Sigmoid colon (tissue), 7 donors: ENCODE measurements around the gene MAP3K6. TPM values are rescaled to one million over a fixed set of nuclear protein-coding genes. Genes with fewer than 3 reads are reported as not detected.
"Not testable (repeated sequence)": the region's sequence is repeated elsewhere in the genome, so short reads cannot be mapped to it uniquely, and the experiment has no call there.

ENCODE experiments used
- DNase-seq: peaks from one replicate; pipeline ENCODE4 v3.0.0-alpha.2; 2019
- H3K27ac ChIP-seq, 4 donors: fragments of 200-600 bp; sonication (generic); one replicate each; pipeline ENCODE4 v1.5.1; 2016 to 2019; ENCODE audit warnings: mild to moderate bottlenecking in 1 of 4
- H3K27me3 ChIP-seq, 3 donors: fragments of 200-600 bp; sonication (generic); one replicate each; pipeline ENCODE4 v1.5.1; 2019; ENCODE audit warnings: mild to moderate bottlenecking in 1 of 3
- H3K36me3 ChIP-seq, 4 donors: fragments of 200-600 bp; sonication (generic); one replicate each; pipeline ENCODE4 v1.5.1; 2016 to 2019
- H3K4me1 ChIP-seq, 4 donors: fragments of 200-600 bp; sonication (generic); one replicate each; pipeline ENCODE4 v1.5.1; 2017 to 2019
- H3K4me3 ChIP-seq, 4 donors: fragments of 200-600 bp; sonication (generic); one replicate each; pipeline ENCODE4 v1.5.1; 2017 to 2019; ENCODE audit warnings: mild to moderate bottlenecking in 2 of 4, moderate library complexity in 1 of 4
- H3K9me3 ChIP-seq, 4 donors: fragments of 200-600 bp in 3 of 4; sonication (generic) in 3 of 4; one replicate each; pipeline versions ENCODE4 v1.5.1 to v1.6.1; 2013 to 2019
- CTCF ChIP-seq, 4 experiments: fragments of 450-650 bp in 3 of 4; fragments of 200-600 bp in 1 of 4; IDR thresholded peaks; one replicate each; pipeline ENCODE4 v1.5.1; 2016 to 2019; ENCODE audit warnings: antibody characterized with exemption in 4 of 4, mild to moderate bottlenecking in 3 of 4, moderate library complexity in 2 of 4
- EP300 ChIP-seq, 4 donors: sonication (generic); formaldehyde crosslinking; IDR thresholded peaks; one replicate each; pipeline ENCODE4 v1.6.1; 2017; ENCODE audit warnings: antibody characterized with exemption in 4 of 4
- POLR2A ChIP-seq, 2 donors: fragments of 450-650 bp; IDR thresholded peaks; one replicate each; pipeline ENCODE4 v1.6.1; 2016; ENCODE audit warnings: antibody characterized with exemption in 2 of 2, mild to moderate bottlenecking in 2 of 2, moderate library complexity in 2 of 2
- POLR2AphosphoS5 ChIP-seq, 4 donors: sonication (generic); formaldehyde crosslinking; IDR thresholded peaks; one replicate each; pipeline ENCODE4 v1.6.1; 2017; ENCODE audit warnings: antibody characterized with exemption in 4 of 4
- WGBS, 2 donors: extraction: QIAGEN DNeasy Blood & Tissue Kit; methylation state at CpG; one replicate each; pipeline ENCODE4 v1.1.7; 2013; 5-methylcytosine and 5-hydroxymethylcytosine counted together
- intact Hi-C: fragments of 100-400 bp; cut with DNase I; formaldehyde crosslinking; loops from one replicate; pipeline ENCODE4 v1.15.1; 2023
- polyA plus RNA-seq, 3 donors: library from polyadenylated mRNA; stranded (reverse); fragments of 200-250 nt; gene quantifications; one replicate each; pipeline ENCODE4 v1.2.3, GENCODE V29; 2013
- total RNA-seq, 4 donors: library from RNA; depleted of rRNA; stranded (reverse); fragments of >200 nt; gene quantifications; one replicate each; pipeline ENCODE4 v1.1.0, GENCODE V29; 2016
- donor health status: healthy with polysubstance abuse.
- donor health status: Bipolar disorder and iron deficiency.
- donor health status: healthy.

Gene MAP3K6
- total and polyA plus RNA-seq, 7 donors: 3.7 to 50.4 (median 21.2) TPM

GRCh38 chr1:27388337-27389005, 21.7 kb upstream of the MAP3K6 start:
- DNase-seq: no peak
- H3K27ac ChIP-seq: no peak overlapping the region
- peaks cover 0 to 2% (median 2%) of the 10 kb centered on the region in 3 donors for H3K27me3 ChIP-seq
- H3K36me3 ChIP-seq: no peaks in the 10 kb centered on the region
- WGBS, 2 donors: 40 to 43% methylated on average over 5 of the region's 5 CpGs
- H3K4me1 ChIP-seq: peaks cover 0 to 21% (median 20%) of the 10 kb centered on the region in 4 donors
- peak; percentile 83 to 91 (median 90) for TF ChIP-seq CTCF (IDR thresholded peaks at IDR 0.05)
- no peak for TF ChIP-seq EP300 (IDR thresholded peaks at IDR 0.05)
- TF ChIP-seq POLR2AphosphoS5 (IDR thresholded peaks at IDR 0.05): no peak
- TF ChIP-seq POLR2A (IDR thresholded peaks at IDR 0.05): no peak
- intact Hi-C loops: loop anchor here (1.0 to 2.0 kb wide), 2 partner anchors 32 to 86 kb away; no protein-coding TSS in a partner anchor
- no peaks in the 10 kb centered on the region for H3K9me3 ChIP-seq
- H3K4me3 ChIP-seq: no peak overlapping the region

GRCh38 chr1:27384797-27385196, 18.0 kb upstream of the MAP3K6 start:
- H3K27ac ChIP-seq, H3K36me3 ChIP-seq, DNase-seq, H3K4me3 ChIP-seq, intact Hi-C loops, H3K9me3 ChIP-seq, H3K4me1 ChIP-seq: not testable (repeated sequence)
- 89 to 93% methylated on average over 3 of the region's 3 CpGs for WGBS, 2 donors
- peaks cover 0 to 16% (median 12%) of the 10 kb centered on the region in 3 donors for H3K27me3 ChIP-seq

DNA sequence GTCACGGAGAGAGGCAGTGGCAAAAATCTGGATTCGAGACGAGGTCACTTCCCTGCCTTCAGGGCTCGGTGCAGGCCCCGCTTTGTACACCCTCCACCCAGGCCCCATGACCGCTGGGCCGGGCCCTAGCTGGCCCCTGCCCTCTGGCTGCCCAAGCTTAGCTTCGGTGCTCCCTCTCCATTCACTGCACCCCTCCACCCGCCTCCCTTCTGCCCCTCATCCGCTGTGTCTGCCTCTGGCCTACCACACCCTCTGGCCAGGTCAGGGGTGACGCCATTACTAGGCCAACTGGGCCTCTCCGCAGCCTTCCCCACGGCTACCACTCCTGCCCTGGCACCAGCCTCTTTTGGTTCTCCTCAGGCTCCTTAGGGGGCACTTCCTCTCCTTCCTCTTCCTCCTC, 16.9 kb upstream of the MAP3K6 start:
- WGBS, 2 donors: 82 to 91% methylated on average over 13 of the region's 13 CpGs
- no peak for DNase-seq

DNA sequence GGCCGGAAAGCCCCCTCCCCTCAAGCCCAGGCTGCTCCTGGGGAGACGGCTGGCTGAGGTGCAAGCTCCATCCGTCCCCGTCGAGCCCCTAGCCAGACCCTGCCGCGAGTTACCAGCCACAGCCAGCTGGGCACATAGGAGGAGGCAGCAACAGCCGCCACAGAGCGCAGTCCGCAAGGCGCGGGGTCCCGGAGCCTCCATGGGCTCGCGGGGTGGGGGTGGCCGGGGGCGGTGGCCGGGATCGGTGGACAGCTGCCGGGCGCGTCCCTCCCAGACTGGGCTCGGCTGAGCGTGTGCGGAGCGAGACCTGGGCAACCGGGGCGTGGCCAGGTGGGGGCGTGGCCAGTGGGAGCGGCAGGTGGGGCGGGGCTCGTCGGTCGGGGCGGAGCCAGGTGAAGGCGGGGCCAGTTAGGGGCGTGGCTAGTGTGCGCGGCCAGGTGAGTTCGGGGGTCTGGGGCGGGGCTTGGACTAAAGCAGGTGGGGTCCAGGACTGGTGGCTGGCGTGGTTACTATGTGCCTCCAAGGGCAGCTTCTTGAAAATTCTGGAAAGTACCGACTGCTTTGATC, 16.4 kb upstream of the MAP3K6 start, which contains the start of gene CD164L2:
CD164L2 (minus strand) TSS at position 295 of the 567 bp plus-strand sequence; CDS start at position 201, 94 bp downstream.
- intact Hi-C loops: no loop called here
- no peaks in the 10 kb centered on the region for H3K9me3 ChIP-seq
- WGBS, 2 donors: 7 to 18% methylated on average over 43 of the region's 43 CpGs
- no peak within 1 kb of the TSS for H3K4me3 ChIP-seq
- no peak within 1 kb of the TSS for H3K27ac ChIP-seq
- TF ChIP-seq POLR2A (IDR thresholded peaks at IDR 0.05) (no peak), CTCF (IDR thresholded peaks at IDR 0.05) (no peak), EP300 (IDR thresholded peaks at IDR 0.05) (no peak), POLR2AphosphoS5 (IDR thresholded peaks at IDR 0.05) (no peak)
- H3K36me3 ChIP-seq: no peaks in the 10 kb centered on the region
- no peak for DNase-seq
- peaks cover 0 to 6% (median 2%) of the 10 kb centered on the region in 4 donors for H3K4me1 ChIP-seq
- H3K27me3 ChIP-seq: peaks cover 0 to 16% (median 12%) of the 10 kb centered on the region in 3 donors

More for the DNA sequence above, 16.9 kb upstream of the MAP3K6 start:
- Histone ChIP-seq H3K9me3 (no peaks in the 10 kb centered on the region), H3K36me3 (no peaks in the 10 kb centered on the region), H3K27me3 (peaks cover 0 to 16% (median 12%) of the 10 kb centered on the region in 3 donors), H3K4me1 (peaks cover 0 to 6% (median 2%) of the 10 kb centered on the region in 4 donors), H3K4me3 (no peak overlapping the region), H3K27ac (no peak overlapping the region)
- TF ChIP-seq CTCF (IDR thresholded peaks at IDR 0.05) (no peak), EP300 (IDR thresholded peaks at IDR 0.05) (no peak), POLR2AphosphoS5 (IDR thresholded peaks at IDR 0.05) (no peak), POLR2A (IDR thresholded peaks at IDR 0.05) (no peak)
- intact Hi-C loops: no loop called here

DNA sequence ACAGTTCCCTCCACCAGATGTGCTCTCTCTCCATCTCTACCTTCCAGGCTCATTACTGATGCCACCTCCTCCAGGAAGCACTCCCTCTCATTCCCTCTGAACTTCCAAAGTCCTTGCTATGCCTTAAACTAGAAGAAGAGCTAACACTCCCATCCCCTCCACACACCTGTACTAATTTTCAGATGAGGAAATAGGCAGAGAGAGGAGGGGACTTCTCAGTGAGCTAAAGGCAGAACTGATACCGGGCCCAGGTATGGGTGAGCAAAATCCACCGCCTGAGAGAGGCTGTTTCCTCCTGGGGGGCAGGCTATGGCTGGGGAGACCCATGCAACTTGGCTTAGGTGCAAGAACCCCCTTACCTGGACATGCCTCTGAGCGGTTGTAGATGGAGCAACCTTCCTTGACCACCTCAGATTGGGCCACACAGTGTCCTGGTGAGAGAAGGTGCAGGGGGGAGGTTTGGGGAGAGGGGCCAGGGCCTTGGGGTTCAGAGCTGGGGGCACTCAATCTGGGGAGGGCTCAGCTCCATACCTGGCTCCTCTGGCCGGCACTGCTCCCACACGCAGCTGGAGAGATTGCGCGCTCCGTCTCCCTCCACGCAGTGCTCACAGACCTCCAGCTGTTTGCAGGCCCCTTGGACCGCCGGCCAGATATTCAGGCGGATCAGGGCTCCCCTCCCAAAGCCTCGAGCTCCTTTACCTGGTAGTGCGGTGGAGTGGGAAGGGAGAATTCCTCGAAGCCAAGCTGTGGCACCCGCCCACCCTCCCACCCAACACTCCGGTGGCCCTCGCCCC, 15.4 kb upstream of the MAP3K6 start:
- intact Hi-C loops: no loop called here
- H3K4me3 ChIP-seq: no peak overlapping the region
- 74 to 80% methylated on average over 18 of the region's 18 CpGs for WGBS, 2 donors
- no peak for DNase-seq
- H3K4me1 ChIP-seq: peaks cover 0 to 6% (median 2%) of the 10 kb centered on the region in 4 donors
- H3K9me3 ChIP-seq: no peaks in the 10 kb centered on the region
- no peaks in the 10 kb centered on the region for H3K36me3 ChIP-seq
- peaks cover 0 to 16% (median 12%) of the 10 kb centered on the region in 3 donors for H3K27me3 ChIP-seq
- no peak overlapping the region for H3K27ac ChIP-seq
- TF ChIP-seq EP300 (IDR thresholded peaks at IDR 0.05): no peak
- no peak for TF ChIP-seq POLR2AphosphoS5 (IDR thresholded peaks at IDR 0.05)
- TF ChIP-seq CTCF (IDR thresholded peaks at IDR 0.05): no peak
- TF ChIP-seq POLR2A (IDR thresholded peaks at IDR 0.05): no peak
